ENCODE data around the gene TTC3.

DNA sequence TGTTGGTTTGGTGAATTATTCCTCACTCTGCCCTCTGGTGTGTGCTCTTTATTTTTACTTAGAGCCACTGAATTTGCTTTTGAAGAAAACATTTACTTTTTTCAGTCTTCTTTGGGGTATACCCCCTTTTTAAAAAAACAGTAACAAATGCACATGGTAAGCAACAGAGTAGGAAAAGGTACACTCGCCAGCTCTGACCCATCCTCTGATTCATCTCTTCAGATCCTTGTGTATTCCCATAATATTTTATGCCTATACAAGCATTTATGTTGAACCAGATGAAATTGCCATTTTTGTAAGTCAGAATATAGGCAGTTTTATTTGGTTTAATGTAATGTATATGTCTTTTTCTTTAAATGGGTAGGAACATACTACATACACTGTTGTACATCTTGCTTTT lies 28.3 kb downstream of the TTC3 start:
- no peak for TF ChIP-seq CTCF (conservative IDR thresholded peaks at IDR 0.05)
- TF ChIP-seq ZFX (IDR thresholded peaks at IDR 0.05) = no peak

Data from C4-2B (cell line).